ENCODE measurements around the gene EIF3M. TPM values are rescaled to one million over a fixed set of nuclear protein-coding genes. Genes with fewer than 3 reads are reported as not detected.

The EIF3M gene
- total and polyA plus RNA-seq, 2 donors (not counting 3 experiments of a cell fraction or from before 2014, with no cell fraction given): 229 to 243 TPM

DNA sequence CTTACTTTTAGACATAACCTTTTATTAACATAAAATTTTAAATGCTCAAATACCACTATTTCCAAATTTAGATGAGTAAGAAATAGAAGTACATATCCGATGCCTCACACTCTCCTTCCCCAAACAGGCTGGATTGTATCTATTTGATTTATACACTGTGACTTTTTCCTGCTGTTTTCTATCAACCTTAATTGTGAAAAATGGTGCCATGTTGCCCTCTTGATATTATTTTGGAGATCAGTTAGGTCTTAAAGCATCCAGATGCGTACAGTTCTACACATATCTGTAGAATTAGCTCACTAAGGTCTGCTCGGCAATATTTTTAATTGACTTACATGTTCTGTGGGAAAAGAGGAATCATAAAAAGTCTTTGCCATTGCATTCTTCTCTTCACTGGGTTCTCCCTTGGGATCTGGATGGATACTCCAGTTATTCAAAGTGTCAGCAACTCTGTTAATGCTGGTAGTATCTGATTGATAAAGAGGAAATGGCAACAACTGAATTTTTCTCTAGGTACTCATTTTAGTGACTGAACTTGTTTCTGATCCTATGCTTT, 27.2 kb downstream of the EIF3M start:
- Histone ChIP-seq H3K4me3 (replicated peaks in 1 of 3; ENCODE audit: insufficient read depth in 1 of 3, low read depth in 1 of 3, low read length in 3 of 3) (no peak overlapping the region), H3K36me3 (ENCODE audit: control insufficient read depth in 2 of 2, extremely low read depth in 1 of 2, insufficient read depth in 2 of 2, low read length in 2 of 2) (no peaks in the 10 kb centered on the region), H4K20me1 (replicated peaks; ENCODE audit: control insufficient read depth, extremely low read depth, insufficient read depth, low read length) (no peaks in the 10 kb centered on the region), H3K9me3 (replicated peaks; ENCODE audit: control insufficient read depth, insufficient read depth, low read length) (no peaks in the 10 kb centered on the region), H3K27ac (ENCODE audit: insufficient read depth, low read depth, low read length) (no peak overlapping the region), H3K4me1 (ENCODE audit: control insufficient read depth, extremely low read depth, insufficient read depth, low read length) (no peaks in the 10 kb centered on the region), H2AFZ (ENCODE audit: low read depth, low read length) (no peak overlapping the region), H3K27me3 (ENCODE audit: control insufficient read depth in 2 of 2, insufficient read depth in 2 of 2, low read length in 2 of 2) (no peaks in the 10 kb centered on the region), H3K79me2 (ENCODE audit: control insufficient read depth, insufficient read depth, low read length) (no peaks in the 10 kb centered on the region), H3K9me1 (replicated peaks; ENCODE audit: control insufficient read depth, extremely low read depth, insufficient read depth, low read length) (no peaks in the 10 kb centered on the region), H3K4me2 (ENCODE audit: insufficient read depth, low read length) (no peak overlapping the region), H3K9ac (replicated peaks; ENCODE audit: extremely low read depth, insufficient read depth, low read length) (no peak overlapping the region)
- CTCF ChIA-PET: no interaction called here
- no TSS peak for BruUV-seq (replicated peaks)
- DNase-seq (ENCODE audit: low read depth, low spot score) (no peak), FAIRE-seq (no peak)
- dilution Hi-C loops (cut with MboI; ENCODE audit: extremely low pct_ligation_motif_present, low sequenced_read_pairs) (no loop called here), intact Hi-C loops (cut with micrococcal nuclease) (no loop called here)
- POLR2A ChIA-PET: no interaction called here
- TF ChIP-seq FOS (IDR thresholded peaks at IDR 0.05; ENCODE audit: borderline replicate concordance, insufficient read depth, low read length): no peak
- TF ChIP-seq EZH2 (IDR thresholded peaks at IDR 0.05; ENCODE audit: borderline replicate concordance, low read depth, low read length, severe bottlenecking): no peak
- TF ChIP-seq POLR2AphosphoS5 (IDR thresholded peaks at IDR 0.05; ENCODE audit: insufficient read depth, low read depth, low read length): no peak
- no peak for TF ChIP-seq JUN (IDR thresholded peaks at IDR 0.05; ENCODE audit: borderline replicate concordance, insufficient read depth, insufficient read length, low read depth)
- TF ChIP-seq GATA2 (IDR thresholded peaks at IDR 0.05; ENCODE audit: insufficient read depth, insufficient read length, low read depth, low read length): no peak
- TF ChIP-seq, protein P1, sequence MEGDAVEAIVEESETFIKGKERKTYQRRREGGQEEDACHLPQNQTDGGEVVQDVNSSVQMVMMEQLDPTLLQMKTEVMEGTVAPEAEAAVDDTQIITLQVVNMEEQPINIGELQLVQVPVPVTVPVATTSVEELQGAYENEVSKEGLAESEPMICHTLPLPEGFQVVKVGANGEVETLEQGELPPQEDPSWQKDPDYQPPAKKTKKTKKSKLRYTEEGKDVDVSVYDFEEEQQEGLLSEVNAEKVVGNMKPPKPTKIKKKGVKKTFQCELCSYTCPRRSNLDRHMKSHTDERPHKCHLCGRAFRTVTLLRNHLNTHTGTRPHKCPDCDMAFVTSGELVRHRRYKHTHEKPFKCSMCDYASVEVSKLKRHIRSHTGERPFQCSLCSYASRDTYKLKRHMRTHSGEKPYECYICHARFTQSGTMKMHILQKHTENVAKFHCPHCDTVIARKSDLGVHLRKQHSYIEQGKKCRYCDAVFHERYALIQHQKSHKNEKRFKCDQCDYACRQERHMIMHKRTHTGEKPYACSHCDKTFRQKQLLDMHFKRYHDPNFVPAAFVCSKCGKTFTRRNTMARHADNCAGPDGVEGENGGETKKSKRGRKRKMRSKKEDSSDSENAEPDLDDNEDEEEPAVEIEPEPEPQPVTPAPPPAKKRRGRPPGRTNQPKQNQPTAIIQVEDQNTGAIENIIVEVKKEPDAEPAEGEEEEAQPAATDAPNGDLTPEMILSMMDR (IDR thresholded peaks at IDR 0.05; ENCODE audit: extremely low read depth in 1 of 2, insufficient read depth in 1 of 2, low read depth in 1 of 2, low read length in 2 of 2): no peak
- TF ChIP-seq POLR2A (IDR thresholded peaks at IDR 0.05; ENCODE audit: low read depth, low read length): no peak
- no peak for TF ChIP-seq MYC (IDR thresholded peaks at IDR 0.05; ENCODE audit: low read depth, low read length)
- TF ChIP-seq, protein P2, sequence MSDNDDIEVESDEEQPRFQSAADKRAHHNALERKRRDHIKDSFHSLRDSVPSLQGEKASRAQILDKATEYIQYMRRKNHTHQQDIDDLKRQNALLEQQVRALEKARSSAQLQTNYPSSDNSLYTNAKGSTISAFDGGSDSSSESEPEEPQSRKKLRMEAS (IDR thresholded peaks at IDR 0.05; ENCODE audit: insufficient read depth, insufficient read length): no peak

All from endothelial cell of umbilical vein (primary cell).